Lower leg skin (tissue), 3 donors: ENCODE results near the gene LTC4S.

Experiments
- POLR2A ChIP-seq, 2 donors: fragments of 450-650 bp; IDR thresholded peaks; one replicate each; pipeline ENCODE4 v1.6.1; 2016 to 2017; ENCODE audit warnings: antibody characterized with exemption in 2 of 2, mild to moderate bottlenecking in 1 of 2, moderate library complexity in 1 of 2
- TF ChIP-seq, protein P1 (sequence below), 3 donors: fragments of 450-650 bp; IDR thresholded peaks; one replicate each; pipeline ENCODE4 v1.5.1; 2016; ENCODE audit warnings: antibody characterized with exemption in 3 of 3, mild to moderate bottlenecking in 3 of 3, moderate library complexity in 2 of 3

DNA sequence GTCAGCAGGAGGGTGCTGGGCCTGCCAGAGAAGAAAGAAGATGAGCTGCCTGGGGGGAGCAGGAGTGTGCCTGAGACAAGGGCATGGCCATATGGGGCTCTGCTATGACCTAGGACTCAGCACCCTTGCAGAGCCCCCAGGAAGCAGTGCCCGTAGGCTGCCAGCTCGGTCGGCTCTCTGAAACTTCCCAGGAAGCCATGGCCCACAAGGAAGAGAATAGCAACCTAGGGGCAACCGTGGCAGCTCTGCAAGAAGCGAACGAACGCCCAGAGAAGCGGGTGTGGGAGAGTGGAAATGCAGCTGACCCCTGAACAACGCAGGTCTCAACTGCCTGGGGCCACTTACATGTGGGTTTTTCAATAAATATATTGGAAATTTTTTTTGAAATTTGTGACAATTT is 10.7 kb upstream of the LTC4S start:
- TF ChIP-seq, protein P1, sequence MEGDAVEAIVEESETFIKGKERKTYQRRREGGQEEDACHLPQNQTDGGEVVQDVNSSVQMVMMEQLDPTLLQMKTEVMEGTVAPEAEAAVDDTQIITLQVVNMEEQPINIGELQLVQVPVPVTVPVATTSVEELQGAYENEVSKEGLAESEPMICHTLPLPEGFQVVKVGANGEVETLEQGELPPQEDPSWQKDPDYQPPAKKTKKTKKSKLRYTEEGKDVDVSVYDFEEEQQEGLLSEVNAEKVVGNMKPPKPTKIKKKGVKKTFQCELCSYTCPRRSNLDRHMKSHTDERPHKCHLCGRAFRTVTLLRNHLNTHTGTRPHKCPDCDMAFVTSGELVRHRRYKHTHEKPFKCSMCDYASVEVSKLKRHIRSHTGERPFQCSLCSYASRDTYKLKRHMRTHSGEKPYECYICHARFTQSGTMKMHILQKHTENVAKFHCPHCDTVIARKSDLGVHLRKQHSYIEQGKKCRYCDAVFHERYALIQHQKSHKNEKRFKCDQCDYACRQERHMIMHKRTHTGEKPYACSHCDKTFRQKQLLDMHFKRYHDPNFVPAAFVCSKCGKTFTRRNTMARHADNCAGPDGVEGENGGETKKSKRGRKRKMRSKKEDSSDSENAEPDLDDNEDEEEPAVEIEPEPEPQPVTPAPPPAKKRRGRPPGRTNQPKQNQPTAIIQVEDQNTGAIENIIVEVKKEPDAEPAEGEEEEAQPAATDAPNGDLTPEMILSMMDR (IDR thresholded peaks at IDR 0.05): no peak
- TF ChIP-seq POLR2A (IDR thresholded peaks at IDR 0.05): no peak
